Smooth muscle cell of the coronary artery (primary cell): ENCODE measurements around the gene DMGDH. TPM values are rescaled to one million over a fixed set of nuclear protein-coding genes. Genes with fewer than 3 reads are reported as not detected.

Source experiments
- total RNA-seq: library from RNA; depleted of rRNA; stranded (reverse); fragments of >200 nt; gene quantifications from 2 replicates; pipeline ENCODE4 v1.2.3, GENCODE V29; 2014; ENCODE audit warnings: low replicate concordance

Gene DMGDH
- total RNA-seq, result 0.68 and 1.5 TPM in 2 replicates

GRCh38 chr5:79069488-79070349 lies at the start of gene DMGDH, which contains the start of gene BHMT2:
DMGDH (minus strand) TSS chr5:79069674; CDS start chr5:79069620, 54 bp downstream.
BHMT2 (plus strand) TSS chr5:79069767; CDS start chr5:79069783, 16 bp downstream.

DNA sequence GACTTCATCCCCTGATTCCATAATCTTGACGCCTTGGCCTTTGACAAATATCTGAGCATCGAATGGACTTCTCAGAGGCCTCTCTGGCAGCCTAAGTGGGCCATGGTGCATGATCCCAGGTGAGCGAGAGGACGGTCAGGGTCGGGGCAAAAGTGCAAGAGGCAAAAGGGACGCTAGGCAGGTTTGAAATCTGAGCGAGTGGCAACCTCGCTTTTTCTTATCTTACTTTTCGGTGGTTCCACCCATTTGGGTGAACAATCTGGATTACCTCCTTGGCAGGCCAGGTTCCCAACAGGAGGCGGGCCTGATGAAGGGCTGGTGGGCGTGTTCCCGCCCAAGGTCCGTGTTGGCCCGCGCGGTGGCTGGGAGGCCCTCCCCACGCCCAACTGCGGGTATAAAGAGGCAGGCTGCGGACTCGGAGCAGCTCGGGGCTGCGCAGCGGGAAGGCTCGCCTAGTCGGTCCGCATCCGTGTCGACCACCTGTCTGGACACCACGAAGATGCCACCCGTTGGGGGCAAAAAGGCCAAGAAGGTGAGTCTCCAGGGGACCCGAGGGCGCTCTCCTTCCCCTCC lies 42.0 kb upstream of the DMGDH start, which contains the start of gene BHMT:
Gene BHMT, plus strand, starts transcription at position 423 of the 573 bp plus-strand sequence. Its CDS starts 77 bp downstream, at position 500.

DNA sequence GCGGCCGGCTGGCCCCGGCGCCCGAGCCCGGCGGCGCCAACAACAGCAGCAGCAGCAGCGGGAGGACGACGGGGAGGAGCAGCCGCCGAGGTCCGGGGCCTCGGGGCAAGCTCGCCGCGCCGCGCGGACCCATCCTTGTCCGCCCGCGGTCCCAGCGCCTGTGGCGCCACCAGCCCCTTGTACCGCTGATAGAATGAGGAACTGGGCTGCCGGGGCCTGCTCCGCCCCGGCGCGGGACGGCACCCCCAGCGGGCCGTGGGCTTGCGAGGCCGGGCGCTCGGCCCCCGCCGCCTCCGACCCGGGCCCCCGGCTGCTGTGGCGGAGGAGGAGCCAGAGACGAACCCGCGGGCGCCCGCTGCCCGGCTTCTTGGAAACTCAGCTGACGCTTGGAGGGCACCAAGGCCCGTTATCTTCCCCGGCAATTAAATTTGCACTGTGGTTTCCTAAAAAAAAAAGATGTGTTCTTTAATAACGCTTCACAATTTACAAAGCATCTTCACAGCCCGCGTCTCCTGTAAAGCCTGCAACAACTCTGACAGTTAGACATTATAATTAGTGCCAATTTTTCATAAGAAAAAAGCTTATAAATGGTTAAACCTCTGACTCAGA lies 84.3 kb downstream of the DMGDH start, which contains the start of gene ARSB:
Gene ARSB, minus strand, starts transcription at position 195 of the 609 bp plus-strand sequence. Its CDS starts 62 bp downstream, at position 133.

Other genes starting within 250 kb of the DMGDH start
- 5.6 and 21.3 TPM in 2 replicates for gene ARSB, start 84.4 kb downstream of the DMGDH start, total RNA-seq
- 0.38 and 3.3 TPM in 2 replicates for gene BHMT2, start 93 bp upstream of the DMGDH start, total RNA-seq
- gene BHMT, start 42.1 kb upstream of the DMGDH start, total RNA-seq, result not detected in 2 replicates
- 10.5 TPM in 2 replicates for gene JMY, start 166.5 kb upstream of the DMGDH start, total RNA-seq